Measurements from ENCODE around the gene MLF2.

GRCh38 chr12:6783828-6784227, 30.9 kb upstream of the MLF2 start:
- no peak for TF ChIP-seq MAFK (IDR thresholded peaks at IDR 0.05; ENCODE audit: partially characterized antibody)
- TF ChIP-seq MYC (IDR thresholded peaks at IDR 0.05; ENCODE audit: borderline replicate concordance, low read length), result no peak
- TF ChIP-seq EP300 (IDR thresholded peaks at IDR 0.05), result no peak
- TF ChIP-seq CTCF (IDR thresholded peaks at IDR 0.05), result no peak
- TF ChIP-seq BCL3 (IDR thresholded peaks at IDR 0.05), result no peak
- TF ChIP-seq POLR2A (IDR thresholded peaks at IDR 0.05; ENCODE audit: low read length), result no peak

All from A549 (cell line).